ENCODE measurements around the gene SMYD3.

- peak; percentile 60 for TF ChIP-seq CTCF (conservative IDR thresholded peaks at IDR 0.05; ENCODE audit: low read length)
- no peak for TF ChIP-seq EZH2phosphoT487 (IDR thresholded peaks at IDR 0.05; ENCODE audit: borderline replicate concordance)
These were observed 648.2 kb downstream of the SMYD3 start for GRCh38 chr1:245858722-245859492.

All from Loucy (cell line).